GM18520 (cell line): ENCODE data around the gene PCDHA8.
"Not testable (repeated sequence)": the region's sequence is repeated elsewhere in the genome, so short reads cannot be mapped to it uniquely, and the experiment has no call there.

Source experiments
- ATAC-seq: cut with Tn5 transposase; IDR thresholded peaks from one replicate; pipeline ENCODE4 v1.9.1; 2021; ENCODE audit not compliant: unreplicated experiment

Gene PCDHA8

DNA sequence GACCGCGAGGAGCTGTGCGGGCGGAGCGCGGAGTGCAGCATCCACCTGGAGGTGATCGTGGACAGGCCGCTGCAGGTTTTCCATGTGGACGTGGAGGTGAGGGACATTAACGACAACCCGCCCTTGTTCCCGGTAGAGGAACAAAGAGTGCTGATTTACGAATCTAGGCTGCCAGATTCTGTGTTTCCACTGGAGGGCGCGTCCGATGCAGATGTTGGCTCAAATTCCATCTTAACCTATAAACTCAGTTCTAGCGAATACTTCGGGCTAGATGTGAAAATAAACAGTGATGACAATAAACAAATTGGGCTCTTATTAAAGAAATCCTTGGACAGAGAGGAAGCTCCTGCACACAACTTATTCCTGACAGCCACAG is 12.6 kb upstream of the PCDHA8 start:
- no peak for ATAC-seq

DNA sequence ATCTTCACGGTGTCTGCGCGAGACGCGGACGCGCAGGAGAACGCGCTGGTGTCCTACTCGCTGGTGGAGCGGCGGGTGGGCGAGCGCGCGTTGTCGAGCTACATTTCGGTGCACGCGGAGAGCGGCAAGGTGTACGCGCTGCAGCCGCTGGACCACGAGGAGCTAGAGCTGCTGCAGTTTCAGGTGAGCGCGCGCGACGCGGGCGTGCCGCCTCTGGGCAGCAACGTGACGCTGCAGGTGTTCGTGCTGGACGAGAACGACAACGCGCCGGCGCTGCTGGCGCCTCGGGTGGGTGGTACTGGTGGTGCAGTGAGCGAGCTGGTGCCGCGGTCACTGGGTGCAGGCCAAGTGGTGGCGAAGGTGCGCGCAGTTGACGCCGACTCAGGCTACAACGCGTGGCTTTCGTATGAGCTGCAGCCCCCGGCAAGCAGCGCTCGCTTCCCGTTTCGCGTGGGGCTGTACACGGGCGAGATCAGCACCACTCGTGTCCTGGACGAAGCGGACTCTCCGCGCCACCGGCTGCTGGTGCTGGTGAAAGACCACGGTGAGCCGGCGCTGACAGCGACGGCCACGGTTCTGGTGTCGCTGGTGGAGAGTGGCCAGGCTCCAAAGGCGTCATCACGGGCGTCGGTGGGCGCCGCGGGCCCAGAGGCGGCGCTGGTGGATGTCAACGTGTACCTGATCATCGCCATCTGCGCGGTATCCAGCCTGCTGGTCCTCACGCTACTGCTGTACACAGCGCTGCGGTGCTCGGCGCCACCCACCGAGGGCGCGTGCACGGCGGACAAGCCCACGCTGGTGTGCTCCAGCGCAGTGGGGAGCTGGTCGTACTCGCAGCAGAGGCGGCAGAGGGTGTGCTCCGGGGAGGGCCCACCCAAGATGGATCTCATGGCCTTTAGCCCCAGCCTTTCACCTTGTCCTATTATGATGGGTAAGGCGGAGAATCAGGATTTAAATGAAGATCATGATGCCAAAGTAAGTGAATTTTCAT is 11.2 kb upstream of the PCDHA8 start:
- not testable (repeated sequence) for ATAC-seq

DNA sequence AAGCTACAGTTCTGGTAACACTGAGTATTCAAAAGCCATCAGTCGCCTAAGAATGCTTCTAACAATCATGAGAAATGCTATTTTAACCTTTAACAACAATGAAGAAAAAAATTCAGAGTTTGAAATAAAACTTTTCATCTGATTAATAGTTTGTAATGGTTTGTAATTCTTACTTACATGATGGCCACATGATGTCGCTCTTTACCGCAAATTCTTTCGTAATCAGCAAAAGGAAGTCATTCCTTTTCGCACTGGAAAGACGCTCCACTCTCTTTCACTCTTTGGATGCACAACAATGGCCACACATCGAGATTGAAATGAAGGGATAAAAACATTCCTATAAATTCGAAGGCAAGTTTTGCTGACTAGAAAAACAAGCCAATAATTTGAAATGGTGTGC is 7.0 kb upstream of the PCDHA8 start, which contains the start of gene PCDHA7:
Gene PCDHA7, plus strand, starts transcription at position 277 of the 400 bp plus-strand sequence. Its CDS starts 115 bp downstream, at position 392.
- no peak for ATAC-seq

DNA sequence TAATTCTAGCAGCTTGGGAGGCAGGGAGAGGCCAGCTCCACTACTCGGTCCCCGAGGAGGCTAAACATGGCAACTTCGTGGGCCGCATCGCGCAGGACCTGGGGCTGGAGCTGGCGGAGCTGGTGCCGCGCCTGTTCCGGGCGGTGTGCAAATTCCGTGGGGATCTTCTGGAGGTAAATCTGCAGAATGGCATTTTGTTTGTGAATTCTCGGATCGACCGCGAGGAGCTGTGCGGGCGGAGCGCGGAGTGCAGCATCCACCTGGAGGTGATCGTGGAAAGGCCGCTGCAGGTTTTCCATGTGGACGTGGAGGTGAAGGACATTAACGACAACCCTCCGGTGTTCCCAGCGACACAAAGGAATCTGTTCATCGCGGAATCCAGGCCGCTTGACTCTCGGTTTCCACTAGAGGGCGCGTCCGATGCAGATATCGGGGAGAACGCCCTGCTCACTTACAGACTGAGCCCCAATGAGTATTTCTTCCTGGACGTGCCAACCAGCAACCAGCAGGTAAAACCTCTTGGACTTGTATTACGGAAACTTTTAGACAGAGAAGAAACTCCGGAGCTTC is 6.5 kb upstream of the PCDHA8 start:
- ATAC-seq, result not testable (repeated sequence)

DNA sequence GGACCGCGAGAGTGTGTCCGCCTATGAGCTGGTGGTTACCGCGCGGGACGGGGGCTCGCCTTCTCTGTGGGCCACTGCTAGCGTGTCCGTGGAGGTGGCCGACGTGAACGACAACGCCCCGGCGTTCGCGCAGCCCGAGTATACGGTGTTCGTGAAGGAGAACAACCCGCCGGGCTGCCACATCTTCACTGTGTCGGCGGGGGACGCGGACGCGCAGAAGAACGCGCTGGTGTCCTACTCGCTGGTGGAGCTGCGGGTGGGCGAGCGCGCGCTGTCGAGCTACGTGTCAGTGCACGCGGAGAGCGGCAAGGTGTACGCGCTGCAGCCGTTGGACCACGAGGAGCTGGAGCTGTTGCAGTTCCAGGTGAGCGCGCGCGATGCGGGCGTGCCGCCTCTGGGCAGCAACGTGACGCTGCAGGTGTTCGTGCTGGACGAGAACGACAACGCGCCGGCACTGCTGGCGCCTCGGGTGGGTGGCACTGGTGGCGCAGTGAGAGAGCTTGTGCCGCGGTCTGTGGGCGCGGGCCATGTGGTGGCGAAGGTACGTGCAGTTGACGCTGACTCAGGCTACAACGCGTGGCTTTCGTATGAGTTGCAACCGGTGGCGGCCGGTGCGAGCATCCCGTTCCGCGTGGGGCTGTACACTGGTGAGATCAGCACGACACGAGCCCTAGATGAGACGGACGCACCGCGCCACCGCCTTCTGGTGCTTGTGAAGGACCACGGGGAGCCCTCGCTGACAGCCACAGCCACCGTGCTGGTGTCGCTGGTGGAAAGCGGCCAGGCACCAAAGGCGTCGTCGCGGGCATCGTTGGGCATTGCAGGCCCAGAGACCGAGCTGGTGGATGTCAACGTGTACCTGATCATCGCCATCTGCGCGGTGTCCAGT is 5.1 kb upstream of the PCDHA8 start:
- ATAC-seq, result no peak

DNA sequence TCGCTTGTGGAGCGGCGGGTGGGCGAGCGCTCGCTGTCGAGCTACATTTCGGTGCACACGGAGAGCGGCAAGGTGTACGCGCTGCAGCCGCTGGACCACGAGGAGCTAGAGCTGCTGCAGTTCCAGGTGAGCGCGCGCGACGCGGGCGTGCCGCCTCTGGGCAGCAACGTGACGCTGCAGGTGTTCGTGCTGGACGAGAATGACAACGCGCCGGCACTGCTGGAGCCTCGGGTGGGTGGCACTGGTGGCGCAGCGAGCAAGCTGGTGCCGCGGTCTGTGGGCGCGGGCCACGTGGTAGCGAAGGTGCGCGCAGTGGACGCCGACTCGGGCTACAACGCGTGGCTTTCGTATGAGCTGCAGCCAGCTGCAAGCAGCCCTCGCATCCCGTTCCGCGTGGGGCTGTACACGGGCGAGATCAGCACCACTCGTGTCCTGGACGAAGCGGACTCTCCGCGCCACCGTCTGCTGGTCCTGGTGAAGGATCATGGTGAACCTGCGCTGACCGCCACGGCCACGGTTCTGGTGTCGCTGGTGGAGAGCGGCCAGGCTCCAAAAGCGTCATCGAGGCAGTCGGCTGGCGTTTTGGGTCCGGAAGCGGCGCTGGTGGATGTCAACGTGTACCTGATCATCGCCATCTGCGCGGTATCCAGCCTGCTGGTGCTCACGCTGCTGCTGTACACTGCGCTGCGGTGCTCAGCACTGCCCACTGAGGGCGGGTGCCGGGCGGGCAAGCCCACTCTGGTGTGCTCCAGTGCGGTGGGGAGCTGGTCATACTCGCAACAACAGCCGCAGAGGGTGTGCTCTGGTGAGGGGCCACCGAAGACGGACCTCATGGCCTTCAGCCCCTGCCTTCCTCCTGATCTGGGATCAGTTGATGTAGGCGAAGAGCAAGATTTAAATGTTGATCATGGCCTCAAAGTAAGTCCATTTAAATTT is 2.1 kb downstream of the PCDHA8 start:
- no peak for ATAC-seq

DNA sequence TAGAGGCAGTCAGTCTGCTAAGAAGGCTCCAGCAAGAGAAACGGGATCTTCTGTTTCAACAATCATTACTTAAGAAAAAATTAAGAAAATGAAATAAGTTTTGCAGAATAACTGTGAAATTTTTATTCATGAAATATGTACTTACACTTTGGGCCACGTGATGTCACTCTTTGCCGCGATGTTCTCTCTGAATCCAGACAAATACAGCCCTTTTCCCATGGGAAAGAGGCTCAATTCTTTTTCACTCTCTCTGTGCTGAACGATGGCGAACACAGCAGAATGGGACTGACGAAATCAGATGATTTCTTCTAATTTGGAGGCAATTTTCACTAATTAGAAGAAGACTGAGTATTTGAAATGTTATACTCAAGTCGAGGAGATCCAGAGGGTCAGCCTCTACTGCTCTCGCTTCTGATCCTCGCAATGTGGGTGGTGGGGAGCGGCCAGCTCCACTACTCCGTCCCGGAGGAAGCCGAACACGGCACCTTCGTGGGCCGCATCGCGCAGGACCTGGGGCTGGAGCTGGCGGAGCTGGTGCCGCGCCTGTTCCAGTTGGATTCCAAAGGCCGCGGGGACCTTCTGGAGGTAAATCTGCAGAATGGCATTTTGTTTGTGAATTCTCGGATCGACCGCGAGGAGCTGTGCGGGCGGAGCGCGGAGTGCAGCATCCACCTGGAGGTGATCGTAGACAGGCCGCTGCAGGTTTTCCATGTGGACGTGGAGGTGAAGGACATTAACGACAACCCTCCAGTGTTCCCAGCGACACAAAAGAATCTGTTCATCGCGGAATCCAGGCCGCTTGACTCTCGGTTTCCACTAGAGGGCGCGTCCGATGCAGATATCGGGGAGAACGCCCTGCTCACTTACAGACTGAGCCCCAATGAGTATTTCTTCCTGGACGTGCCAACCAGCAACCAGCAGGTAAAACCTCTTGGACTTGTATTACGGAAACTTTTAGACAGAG is 7.4 kb downstream of the PCDHA8 start, which contains the start of gene PCDHA9:
Gene PCDHA9, plus strand, starts transcription at position 244 of the 964 bp plus-strand sequence. Its CDS starts 114 bp downstream, at position 358.
- ATAC-seq, result not testable (repeated sequence)

DNA sequence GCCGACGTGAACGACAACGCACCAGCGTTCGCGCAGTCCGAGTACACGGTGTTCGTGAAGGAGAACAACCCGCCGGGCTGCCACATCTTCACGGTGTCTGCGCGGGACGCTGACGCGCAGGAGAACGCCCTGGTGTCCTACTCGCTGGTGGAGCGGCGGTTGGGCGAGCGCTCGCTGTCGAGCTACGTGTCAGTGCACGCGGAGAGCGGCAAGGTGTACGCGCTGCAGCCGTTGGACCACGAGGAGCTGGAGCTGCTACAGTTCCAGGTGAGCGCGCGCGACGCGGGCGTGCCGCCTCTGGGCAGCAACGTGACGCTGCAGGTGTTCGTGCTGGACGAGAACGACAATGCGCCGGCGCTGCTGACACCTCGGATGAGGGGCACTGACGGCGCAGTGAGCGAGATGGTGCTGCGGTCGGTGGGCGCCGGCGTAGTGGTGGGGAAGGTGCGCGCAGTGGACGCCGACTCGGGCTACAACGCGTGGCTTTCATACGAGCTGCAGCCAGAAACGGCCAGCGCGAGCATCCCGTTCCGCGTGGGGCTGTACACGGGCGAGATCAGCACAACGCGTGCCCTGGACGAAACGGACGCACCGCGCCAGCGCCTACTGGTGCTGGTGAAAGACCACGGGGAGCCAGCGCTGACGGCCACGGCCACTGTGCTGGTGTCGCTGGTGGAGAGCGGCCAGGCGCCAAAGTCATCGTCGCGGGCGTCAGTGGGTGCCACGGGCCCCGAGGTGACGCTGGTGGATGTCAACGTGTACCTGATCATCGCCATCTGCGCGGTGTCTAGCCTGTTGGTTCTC is 9.0 kb downstream of the PCDHA8 start:
- ATAC-seq, result not testable (repeated sequence)

DNA sequence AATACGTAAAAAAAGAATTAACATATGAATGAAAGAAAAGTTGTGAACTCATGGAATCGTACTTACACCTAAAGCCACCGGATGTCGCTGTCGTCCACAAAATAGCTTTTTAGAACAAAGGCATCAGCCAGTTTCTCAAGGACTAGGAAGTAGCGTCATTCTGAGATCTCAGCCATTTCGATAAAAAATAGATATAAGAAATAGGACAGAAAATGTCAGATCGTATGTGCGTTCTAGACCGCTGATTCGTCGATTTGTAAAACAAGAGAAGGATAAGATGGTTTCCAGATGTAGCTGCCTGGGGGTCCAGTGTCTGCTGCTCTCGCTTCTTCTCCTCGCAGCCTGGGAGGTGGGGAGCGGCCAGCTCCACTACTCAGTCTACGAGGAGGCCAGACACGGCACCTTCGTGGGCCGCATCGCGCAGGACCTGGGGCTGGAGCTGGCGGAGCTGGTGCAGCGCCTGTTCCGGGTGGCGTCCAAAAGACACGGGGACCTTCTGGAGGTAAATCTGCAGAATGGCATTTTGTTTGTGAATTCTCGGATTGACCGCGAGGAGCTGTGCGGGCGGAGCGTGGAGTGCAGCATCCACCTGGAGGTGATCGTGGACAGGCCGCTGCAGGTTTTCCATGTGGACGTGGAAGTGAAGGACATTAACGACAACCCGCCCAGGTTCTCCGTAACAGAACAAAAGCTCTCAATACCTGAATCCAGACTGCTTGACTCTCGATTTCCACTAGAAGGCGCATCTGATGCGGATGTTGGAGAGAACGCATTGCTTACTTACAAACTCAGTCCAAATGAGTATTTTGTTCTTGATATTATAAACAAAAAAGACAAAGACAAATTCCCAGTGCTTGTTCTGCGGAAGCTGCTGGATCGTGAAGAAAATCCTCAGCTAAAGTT is 15.0 kb downstream of the PCDHA8 start, which contains the start of gene PCDHA10:
Gene PCDHA10, plus strand, starts transcription at position 126 of the 903 bp plus-strand sequence. Its CDS starts 152 bp downstream, at position 278.
- no peak for ATAC-seq

DNA sequence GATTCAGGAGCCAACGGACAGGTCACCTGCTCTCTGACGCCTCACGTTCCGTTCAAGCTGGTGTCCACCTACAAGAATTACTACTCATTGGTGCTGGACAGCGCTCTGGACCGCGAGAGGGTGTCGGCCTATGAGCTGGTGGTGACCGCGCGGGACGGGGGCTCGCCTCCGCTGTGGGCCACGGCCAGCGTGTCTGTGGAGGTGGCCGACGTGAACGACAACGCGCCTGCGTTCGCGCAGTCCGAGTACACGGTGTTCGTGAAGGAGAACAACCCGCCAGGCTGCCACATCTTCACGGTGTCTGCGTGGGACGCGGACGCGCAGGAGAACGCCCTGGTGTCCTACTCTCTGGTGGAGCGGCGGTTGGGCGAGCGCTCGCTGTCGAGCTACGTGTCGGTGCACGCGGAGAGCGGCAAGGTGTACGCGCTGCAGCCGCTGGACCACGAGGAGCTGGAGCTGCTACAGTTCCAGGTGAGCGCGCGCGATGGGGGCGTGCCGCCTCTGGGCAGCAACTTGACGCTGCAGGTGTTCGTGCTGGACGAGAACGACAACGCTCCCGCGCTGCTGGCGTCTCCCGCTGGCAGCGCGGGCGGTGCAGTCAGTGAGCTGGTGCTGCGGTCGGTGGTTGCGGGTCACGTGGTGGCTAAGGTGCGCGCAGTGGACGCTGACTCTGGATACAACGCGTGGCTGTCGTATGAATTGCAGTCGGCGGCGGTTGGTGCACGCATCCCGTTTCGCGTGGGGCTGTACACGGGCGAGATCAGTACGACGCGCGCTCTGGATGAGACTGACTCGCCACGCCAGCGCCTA is 16.4 kb downstream of the PCDHA8 start:
- ATAC-seq, result no peak

DNA sequence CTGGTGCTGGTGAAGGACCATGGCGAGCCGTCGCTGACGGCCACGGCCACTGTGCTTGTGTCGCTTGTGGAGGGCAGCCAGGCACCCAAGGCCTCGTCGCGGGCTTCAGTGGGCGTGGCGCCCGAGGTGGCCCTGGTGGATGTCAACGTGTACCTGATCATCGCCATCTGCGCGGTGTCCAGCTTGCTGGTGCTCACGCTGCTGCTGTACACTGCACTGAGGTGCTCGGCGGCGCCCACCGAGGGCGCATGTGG is 16.9 kb downstream of the PCDHA8 start:
- ATAC-seq, result no peak

DNA sequence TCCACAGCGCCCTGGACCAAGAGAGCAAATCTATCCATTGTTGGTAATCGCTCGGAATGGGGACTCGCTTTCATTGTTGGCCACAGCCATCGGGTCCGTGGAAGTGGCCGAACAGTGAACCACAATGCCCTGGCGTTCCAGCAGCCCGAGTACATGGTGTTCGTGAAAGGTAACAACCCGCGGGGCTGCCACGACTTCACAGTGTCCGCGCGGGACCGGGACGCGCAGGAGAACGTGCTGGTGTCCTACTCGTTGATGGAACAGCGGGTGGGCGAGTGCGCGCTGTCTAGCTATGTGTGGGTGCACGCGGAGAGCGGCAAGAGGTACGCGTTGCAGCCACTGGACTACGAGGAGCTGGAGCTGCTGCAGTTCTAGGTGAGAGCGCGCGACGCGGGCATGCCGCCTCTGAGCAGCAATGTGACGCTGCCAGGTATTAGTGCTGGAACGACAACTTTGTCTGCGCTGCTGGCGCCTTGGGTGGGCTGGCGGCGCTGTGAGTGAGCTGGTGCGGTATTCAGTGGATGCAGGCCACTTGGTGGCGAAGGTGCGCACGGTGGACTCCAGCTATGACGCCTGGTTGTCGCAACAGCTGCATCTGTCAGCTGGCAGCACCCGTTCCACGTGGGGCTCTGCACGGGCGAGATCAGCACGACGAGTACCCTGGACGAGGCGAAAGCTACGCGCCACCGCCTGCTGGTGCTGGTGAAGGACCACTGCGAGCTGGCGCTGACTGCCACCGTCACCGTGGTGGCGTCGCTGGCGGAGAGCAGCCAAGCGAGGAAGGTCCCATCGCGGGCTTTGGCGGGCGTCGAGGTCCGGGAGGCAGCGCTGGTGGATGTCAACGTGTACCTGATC is 21.7 kb downstream of the PCDHA8 start:
- no peak for ATAC-seq

DNA sequence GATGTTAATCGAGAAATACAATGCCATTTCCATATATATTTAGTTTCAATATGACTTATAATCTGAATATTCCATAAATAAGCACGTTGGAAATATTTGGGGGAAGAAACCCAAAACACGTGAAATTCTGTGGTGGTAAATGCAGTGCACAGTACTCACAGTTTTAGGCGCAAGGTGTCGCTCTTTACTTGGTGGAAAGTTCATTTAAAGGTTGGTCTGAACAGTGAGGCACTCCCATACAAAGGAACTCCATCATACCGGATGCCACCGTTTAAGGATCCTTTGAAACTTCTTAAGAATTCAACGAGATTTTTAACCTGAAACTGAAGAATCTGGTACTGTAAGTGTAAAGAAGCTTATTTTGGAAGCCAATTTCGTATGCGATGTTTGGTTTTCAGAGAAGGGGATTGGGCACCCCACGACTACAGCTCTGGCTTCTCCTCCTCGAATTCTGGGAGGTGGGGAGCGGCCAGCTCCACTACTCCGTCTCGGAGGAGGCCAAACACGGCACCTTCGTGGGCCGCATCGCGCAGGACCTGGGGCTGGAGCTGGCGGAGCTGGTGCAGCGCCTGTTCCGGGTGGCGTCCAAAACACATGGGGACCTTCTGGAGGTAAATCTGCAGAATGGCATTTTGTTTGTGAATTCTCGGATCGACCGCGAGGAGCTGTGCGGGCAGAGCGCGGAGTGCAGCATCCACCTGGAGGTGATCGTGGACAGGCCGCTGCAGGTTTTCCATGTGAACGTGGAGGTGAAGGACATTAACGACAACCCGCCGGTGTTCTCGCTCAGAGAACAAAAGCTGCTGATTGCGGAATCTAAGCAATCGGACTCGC is 28.0 kb downstream of the PCDHA8 start, which contains the start of gene PCDHA11:
Gene PCDHA11, plus strand, starts transcription at position 237 of the 834 bp plus-strand sequence. Its CDS starts 147 bp downstream, at position 384.
- ATAC-seq, result no peak

DNA sequence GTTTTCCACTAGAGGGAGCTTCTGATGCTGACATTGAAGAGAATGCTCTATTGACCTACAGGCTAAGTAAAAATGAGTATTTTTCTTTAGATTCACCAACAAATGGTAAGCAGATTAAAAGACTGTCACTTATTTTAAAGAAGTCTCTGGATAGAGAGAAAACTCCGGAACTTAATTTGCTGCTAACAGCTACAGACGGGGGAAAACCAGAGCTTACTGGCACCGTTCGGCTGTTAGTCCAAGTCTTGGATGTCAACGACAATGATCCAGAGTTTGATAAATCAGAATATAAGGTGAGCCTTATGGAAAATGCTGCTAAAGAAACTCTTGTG is 28.5 kb downstream of the PCDHA8 start:
- no peak for ATAC-seq
